ENCODE data around the gene SLC25A31. TPM values are rescaled to one million over a fixed set of nuclear protein-coding genes. Genes with fewer than 3 reads are reported as not detected.

SLC25A31 gene
- total and polyA plus RNA-seq, 2 of the 13 experiments (the other 11 are each of a cell fraction or from before 2014, with no cell fraction given), result 0.04 TPM; not detected in 1

- 8% methylated on average over 9 of the region's 9 CpGs for WGBS (ENCODE audit: low lambda C conversion rate)
- Histone ChIP-seq H3K79me2 (ENCODE audit: insufficient read depth, low read length) (peaks cover 54% of the 10 kb centered on the region), H3K27me3 (ENCODE audit: control insufficient read depth in 1 of 2, insufficient read depth in 2 of 2, low read length in 2 of 2) (no peaks in the 10 kb centered on the region; a peak in 1 of 5 replicates), H3K27ac (ENCODE audit: extremely low read length, insufficient read depth, low read length) (peak overlapping the region; percentile 69), H4K20me1 (ENCODE audit: insufficient read depth, low read length) (no peaks in the 10 kb centered on the region), H3K4me1 (ENCODE audit: insufficient read depth, low read length) (peaks cover 14% of the 10 kb centered on the region), H3K36me3 (replicated peaks in 1 of 2; ENCODE audit: control insufficient read depth in 1 of 2, insufficient read depth in 2 of 2, low read length in 2 of 2) (no peaks in the 10 kb centered on the region), H3K9ac (ENCODE audit: insufficient read depth, low read depth, low read length) (peak overlapping the region; percentile 78), H3K9me3 (ENCODE audit: low read length) (no peaks in the 10 kb centered on the region), H3K4me2 (ENCODE audit: low read depth, low read length) (peak overlapping the region; percentile 90), H3K4me3 (replicated peaks in 1 of 3; ENCODE audit: insufficient read depth in 1 of 3, low read depth in 2 of 3, low read length in 3 of 3) (peak overlapping the region; percentile 69 to 88 (median 82)), H2AFZ (ENCODE audit: low read length) (peak overlapping the region; percentile 93)
- in situ Hi-C loops (cut with HindIII; ENCODE audit: extremely low pct_ligation_motif_present, low pct_unique_long_range_greater_than_20kb) (no loop called here), intact Hi-C loops (cut with micrococcal nuclease; ENCODE audit: unreplicated experiment) (loop anchor here (10.0 kb wide), 2 partner anchors 101 to 181 kb away; partner anchors contain the start of genes ABHD18, MFSD8 and PLK4)
- ATAC-seq (no peak), DNase-seq (ENCODE audit: low spot score) (peak; percentile 9), FAIRE-seq (no peak)
- BruUV-seq (replicated peaks), result no TSS peak
- ChIA-PET CTCF (ENCODE audit: low intra/inter-chr PET ratio, low total read pairs) (no interaction called here), POLR2A (no interaction called here)
- no peak for TF ChIP-seq ZNF512B (CRISPR knock-in tag; IDR thresholded peaks at IDR 0.05; ENCODE audit: borderline replicate concordance)
- TF ChIP-seq NBN (conservative IDR thresholded peaks at IDR 0.05), result no peak
- TF ChIP-seq TBP (CRISPR knock-in tag; IDR thresholded peaks at IDR 0.05), result no peak
- TF ChIP-seq SMAD3 (CRISPR knock-in tag; IDR thresholded peaks at IDR 0.05), result 0 out of 2 replicates have a peak, but pooled peaks have one; percentile 4
- no peak for TF ChIP-seq ZNF331 (CRISPR knock-in tag; IDR thresholded peaks at IDR 0.05)
- TF ChIP-seq ZNF329 (CRISPR knock-in tag; IDR thresholded peaks at IDR 0.05; ENCODE audit: low read depth), result no peak
- TF ChIP-seq TFDP2 (CRISPR knock-in tag; IDR thresholded peaks at IDR 0.05), result no peak
- TF ChIP-seq ARID2 (CRISPR knock-in tag; IDR thresholded peaks at IDR 0.05; ENCODE audit: borderline replicate concordance), result no peak
- no peak for TF ChIP-seq HOXA5 (CRISPR knock-in tag; IDR thresholded peaks at IDR 0.05)
- TF ChIP-seq SMAD1 (CRISPR knock-in tag; IDR thresholded peaks at IDR 0.05; ENCODE audit: borderline replicate concordance, low read depth), result no peak
- TF ChIP-seq U2AF1 (optimal IDR thresholded peaks at IDR 0.05; ENCODE audit: low read depth, low read length), result no peak
- TF ChIP-seq NR0B2 (CRISPR knock-in tag; IDR thresholded peaks at IDR 0.05), result no peak
- no peak for TF ChIP-seq HMGXB4 (CRISPR knock-in tag; IDR thresholded peaks at IDR 0.05; ENCODE audit: borderline replicate concordance in 1 of 2, low read depth in 1 of 2)
- no peak for TF ChIP-seq KDM5A (IDR thresholded peaks at IDR 0.05; ENCODE audit: borderline replicate concordance, low read length)
- no peak for TF ChIP-seq ZKSCAN5 (CRISPR knock-in tag; IDR thresholded peaks at IDR 0.05)
- no peak for TF ChIP-seq ZBTB3 (CRISPR knock-in tag; IDR thresholded peaks at IDR 0.05; ENCODE audit: borderline replicate concordance, low read depth)
- peak; percentile 21 for TF ChIP-seq TEAD3 (CRISPR knock-in tag; optimal IDR thresholded peaks at IDR 0.05; ENCODE audit: borderline replicate concordance)
- no peak for TF ChIP-seq ZNF432 (CRISPR knock-in tag; IDR thresholded peaks at IDR 0.05; ENCODE audit: borderline replicate concordance)
Measured at GRCh38 chr4:127783955-127784770, 54.0 kb downstream of the SLC25A31 start.

Measured in HepG2 (cell line).